Coronary artery (tissue), 2 donors: ENCODE results near the gene FCGR2B.
"Not testable (repeated sequence)": the region's sequence is repeated elsewhere in the genome, so short reads cannot be mapped to it uniquely, and the experiment has no call there.

Experiments used
- DNase-seq: peaks from one replicate; pipeline ENCODE4 v3.0.0-alpha.2; 2017; ENCODE audit warnings: low spot score
- H3K27ac ChIP-seq, 2 donors: fragments of 200-600 bp; sonication (generic); one replicate each; pipeline ENCODE4 v1.5.1; 2016 to 2019
- H3K4me3 ChIP-seq: fragments of 200-600 bp; sonication (generic); 2 replicates; pipeline ENCODE4 v1.5.1; 2016; ENCODE audit warnings: mild to moderate bottlenecking, moderate library complexity
- TF ChIP-seq, protein P1 (sequence below): fragments of 200-600 bp; sonication (generic); IDR thresholded peaks from one replicate; pipeline ENCODE4 v1.5.1; 2019; ENCODE audit warnings: antibody characterized with exemption

FCGR2B gene

DNA sequence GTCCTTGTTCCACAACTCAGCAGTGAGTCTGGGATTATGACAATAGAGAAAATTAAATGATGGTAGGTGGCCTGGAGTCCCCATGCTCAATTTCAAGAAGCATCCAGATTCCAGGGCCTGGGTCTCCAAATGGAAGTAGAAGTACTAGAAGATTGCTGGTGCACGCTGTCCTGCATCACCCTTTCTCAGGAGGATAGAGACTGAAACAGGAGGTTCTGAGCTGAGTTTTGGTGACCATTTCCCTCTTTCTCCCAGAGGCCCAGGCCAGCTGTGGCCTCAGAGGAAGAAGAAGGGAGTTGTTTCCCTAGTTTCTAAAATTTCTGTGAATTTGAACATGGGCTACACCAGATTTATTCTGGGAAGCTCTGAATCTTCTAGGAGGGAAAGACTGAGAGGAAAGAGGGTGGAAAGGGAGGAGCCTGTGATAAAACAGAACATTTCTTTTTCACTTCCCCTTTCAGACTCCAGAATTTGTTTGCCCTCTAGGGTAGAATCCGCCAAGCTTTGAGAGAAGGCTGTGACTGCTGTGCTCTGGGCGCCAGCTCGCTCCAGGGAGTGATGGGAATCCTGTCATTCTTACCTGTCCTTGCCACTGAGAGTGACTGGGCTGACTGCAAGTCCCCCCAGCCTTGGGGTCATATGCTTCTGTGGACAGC lies at the start of gene FCGR2B:
Gene FCGR2B (plus strand): TSS at position 460 of the 656 bp plus-strand sequence. CDS start 99 bp downstream, at position 559.
- H3K27ac ChIP-seq, DNase-seq, H3K4me3 ChIP-seq: not testable (repeated sequence)

DNA sequence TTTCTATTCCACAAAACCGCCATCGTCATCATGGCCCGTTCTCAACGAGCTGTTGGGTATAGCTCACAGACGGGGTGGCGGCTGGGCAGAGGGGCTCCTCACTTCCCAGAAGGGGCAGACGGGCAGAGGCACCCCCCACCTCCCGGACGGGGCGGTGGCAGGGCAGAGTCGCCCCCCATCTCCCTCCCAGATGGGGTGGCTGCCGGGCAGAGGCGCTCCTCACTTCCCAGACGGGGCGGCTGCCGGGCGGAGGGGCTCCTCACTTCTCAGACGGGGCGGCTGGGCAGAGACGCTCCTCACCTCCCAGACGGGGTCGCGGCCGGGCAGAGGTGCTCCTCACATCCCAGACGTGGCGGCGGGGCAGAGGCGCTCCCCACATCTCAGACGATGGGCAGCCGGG lies 46.5 kb upstream of the FCGR2B start:
- not testable (repeated sequence) for H3K4me3 ChIP-seq, DNase-seq, H3K27ac ChIP-seq

DNA sequence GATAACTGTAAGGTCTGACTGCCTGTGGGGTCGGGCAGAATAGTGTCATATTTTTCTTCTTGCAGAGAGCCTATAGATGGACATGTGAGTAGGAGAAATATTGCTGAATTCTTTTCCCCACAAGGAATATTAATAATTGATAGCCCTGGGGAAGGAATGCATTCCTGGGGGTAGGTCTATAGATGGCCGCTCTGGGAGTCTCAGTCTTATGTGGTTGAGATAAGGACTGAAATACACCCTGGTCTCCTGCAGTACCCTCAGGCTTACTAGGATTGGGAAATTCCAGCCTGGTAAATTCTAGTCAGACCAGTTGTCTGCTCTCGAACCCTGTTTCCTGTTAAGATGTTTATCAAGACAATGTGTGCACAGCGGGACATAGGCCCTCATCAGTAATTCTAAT lies 44.4 kb upstream of the FCGR2B start:
- not testable (repeated sequence) for DNase-seq, H3K27ac ChIP-seq, H3K4me3 ChIP-seq

DNA sequence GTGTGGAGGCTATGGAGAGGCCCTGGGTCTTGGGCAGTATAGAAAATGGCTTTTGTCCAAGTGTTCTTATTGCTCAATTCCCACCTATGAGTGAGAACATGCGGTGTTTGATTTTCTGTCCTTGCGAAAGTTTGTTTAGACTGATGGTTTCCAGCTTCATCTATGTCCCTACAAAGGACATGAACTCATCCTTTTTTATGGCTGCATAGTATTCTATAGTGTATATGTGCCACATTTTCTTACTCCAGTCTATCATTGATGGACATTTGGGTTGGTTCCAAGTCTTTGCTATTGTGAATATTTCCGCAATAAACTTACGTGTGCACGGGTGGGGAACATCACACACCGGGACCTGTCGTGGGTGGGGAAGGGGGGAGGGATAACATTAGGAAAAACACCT lies 42.5 kb upstream of the FCGR2B start:
- not testable (repeated sequence) for H3K4me3 ChIP-seq, DNase-seq, H3K27ac ChIP-seq

DNA sequence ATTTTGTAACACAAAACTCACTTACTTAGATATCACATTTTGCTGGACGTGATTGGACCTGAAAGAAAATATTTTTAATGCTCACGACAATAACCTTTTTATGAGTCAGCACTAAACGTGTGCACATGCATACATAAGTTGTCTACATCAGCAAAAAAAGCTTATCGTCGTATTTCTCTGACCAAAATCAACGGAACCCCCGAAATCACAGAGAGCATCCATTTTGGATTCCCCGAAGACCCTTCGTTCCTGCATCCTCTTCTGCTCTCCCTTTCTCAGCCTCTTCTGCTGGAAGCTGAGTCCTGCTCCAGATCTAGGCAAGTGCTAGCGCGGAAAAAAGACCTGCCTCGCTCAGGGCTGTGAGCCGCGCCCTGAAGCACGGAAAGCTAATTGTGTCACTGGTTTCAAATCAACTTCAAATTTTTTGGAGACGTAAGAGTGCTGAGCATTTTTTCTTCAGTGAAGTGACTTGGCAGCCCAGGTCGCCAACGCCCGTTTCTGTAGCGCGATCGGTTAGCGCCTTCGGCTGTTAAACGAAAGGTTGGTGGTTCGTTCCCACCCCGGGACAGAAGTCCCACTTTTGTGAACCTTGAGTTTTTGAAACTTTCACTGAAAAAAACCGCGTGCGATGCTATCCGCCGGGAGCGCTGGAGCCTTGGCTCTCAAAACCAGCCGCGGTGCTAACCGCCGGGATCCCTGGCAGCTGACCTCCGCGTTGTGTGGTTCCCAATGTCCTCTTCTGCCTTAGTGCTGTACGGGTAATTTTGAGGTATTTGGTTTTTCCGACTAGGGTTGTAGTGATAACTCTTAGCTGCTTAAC lies 41.6 kb upstream of the FCGR2B start:
- peak overlapping the region; percentile 52 for H3K4me3 ChIP-seq
- H3K27ac ChIP-seq: not testable (repeated sequence)
- peak; percentile 77 for DNase-seq

DNA sequence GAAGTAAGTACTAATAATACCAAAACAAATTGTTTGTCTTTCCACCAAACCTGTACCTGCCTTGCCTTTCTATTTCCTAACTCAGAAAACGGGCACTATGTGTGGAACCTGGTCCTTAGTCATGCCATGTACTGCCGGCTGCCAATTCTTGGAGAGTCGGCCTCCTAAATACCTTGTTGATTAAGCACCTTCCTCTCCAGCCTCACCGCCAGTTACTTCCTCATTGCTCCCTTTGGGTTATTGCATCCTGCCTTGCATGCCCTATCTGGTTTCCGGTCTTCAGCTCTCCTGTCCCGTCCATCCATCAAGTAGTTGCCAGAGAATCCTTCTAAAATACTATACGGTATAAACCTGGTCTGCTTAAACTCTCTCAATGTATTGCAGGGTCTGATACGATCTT lies 40.9 kb upstream of the FCGR2B start:
- DNase-seq, H3K27ac ChIP-seq: not testable (repeated sequence)
- H3K4me3 ChIP-seq: peak overlapping the region; percentile 52

DNA sequence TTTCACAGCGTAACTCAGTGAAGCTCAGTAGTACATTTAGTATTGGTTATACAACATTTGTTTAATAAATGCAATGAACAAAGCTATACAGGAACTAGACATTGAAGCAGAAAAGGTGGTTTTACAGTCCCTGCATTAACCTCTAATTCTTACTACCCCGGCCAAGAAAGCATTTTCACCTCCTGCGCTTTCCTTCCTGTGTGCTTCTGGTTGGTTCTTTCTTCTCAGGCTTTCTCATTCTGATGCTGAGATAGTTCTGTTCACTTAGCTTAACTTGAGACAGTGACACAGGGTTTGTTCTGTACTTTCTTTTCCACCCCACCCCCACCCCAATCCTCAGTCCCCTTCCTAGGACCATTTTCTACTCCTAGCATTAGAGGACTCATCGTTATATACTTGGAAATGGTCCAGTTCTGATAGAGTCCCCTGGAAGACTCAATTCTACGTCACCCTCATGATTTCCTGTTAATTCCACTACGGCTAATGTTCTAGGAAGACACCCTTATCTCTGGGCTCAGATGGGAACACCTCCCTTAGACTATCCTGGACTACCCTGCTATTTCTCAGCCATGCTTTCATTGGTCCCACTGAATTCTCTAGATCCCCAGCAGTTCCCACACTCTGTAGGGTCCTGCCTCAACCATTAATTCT lies 39.4 kb upstream of the FCGR2B start:
- DNase-seq, H3K27ac ChIP-seq, H3K4me3 ChIP-seq: not testable (repeated sequence)

DNA sequence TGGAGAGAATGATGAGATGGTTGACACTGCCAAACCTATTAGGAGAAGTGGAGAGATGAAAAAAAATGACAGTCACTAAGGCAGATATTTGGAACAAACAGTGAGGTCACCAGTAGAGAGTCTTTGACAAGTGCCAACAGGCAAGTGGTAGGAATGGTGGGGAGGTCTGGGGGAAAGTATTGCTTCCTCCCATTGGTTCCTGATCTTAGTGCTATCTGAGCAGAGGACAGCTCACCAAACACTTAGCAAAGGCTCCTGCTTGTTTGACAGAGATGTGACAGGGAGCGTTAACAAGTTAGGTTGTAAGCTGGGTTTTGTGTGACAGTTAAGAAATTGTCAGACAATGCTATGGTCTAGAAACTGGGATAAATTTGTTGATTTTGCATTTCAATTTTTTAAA lies 38.3 kb upstream of the FCGR2B start:
- DNase-seq, H3K27ac ChIP-seq, H3K4me3 ChIP-seq: not testable (repeated sequence)

DNA sequence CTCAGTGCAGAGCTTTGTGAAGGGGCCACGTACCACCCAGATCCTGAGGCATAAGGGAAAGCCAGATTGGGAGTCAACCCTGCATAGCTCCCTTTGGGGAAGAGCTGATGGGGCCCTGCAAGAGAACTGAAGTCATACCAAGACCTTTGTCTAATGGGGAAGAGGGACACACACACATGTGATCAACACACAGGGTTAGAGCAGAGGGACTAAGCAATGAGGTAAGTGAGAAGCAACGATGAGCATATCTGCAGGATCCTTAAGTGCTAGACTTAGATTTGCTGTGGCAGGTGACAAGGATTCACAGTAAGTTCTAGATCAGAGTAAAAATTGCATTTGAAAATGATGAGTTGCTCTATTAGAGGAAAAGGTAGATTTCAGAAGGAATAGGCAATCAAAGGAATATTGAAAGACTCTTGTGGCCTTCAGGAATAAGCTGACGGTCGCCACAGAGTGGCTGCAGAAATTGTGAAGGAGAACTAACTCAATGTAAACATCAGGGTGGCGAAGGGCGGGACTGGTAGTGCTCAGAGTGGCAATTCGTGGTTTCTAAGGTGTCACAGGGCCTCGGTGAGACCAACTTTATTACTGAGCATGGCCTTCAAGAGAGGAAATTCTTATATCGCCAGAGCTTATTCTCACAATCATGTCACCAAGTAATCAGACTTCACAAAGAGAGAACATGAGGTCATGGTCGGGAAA lies 36.3 kb upstream of the FCGR2B start:
- not testable (repeated sequence) for H3K27ac ChIP-seq, H3K4me3 ChIP-seq, DNase-seq

DNA sequence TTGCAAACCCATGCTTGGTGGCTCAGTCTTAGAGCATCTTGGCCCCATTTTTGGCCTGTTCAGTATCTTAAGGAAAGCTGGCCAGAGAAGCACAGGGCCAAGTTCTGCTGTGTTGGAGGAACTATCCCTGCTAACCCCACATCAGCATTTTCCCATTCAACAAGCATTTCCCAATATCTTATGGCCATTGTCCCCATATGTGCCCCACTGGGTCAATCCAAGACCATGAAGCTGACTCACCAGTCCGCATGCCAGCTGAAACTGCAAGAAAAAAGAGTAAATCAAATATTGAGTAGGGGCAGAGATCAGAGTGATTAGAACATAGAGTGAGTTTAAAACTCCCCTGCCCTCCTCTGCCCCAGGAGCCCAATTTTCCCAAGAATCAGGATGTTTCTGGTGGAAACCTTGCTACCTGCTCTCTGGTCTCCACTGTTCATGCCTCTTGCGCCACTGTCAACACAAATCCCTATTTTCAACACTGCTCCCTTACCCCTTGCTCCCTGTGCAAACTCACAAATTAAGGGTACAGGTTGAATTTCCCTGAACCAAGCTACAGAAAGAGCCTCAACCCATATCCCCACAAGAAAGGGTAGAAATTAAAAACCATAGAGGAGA lies 32.7 kb upstream of the FCGR2B start:
- H3K4me3 ChIP-seq, DNase-seq, H3K27ac ChIP-seq: not testable (repeated sequence)

DNA sequence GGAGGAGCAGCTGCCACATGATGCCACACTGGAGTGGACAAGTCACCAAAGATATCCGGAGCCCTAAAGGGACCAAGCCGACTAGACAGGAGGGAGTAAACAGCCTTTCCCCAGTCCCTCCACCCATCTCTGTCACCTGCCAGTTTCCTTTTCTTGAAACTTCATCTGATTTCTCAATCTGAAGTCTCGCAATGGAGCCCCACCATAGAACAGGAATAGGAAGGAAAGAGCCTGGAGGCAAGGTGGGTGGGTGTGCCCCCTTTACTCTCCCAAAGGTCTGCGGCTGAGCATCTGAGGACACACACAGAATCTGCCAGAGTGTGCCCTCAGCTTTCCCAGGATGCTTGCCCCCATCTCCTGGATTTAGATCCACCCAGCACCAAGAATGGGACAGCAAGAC lies 31.9 kb upstream of the FCGR2B start, which contains the start of gene FCGR3B:
Gene FCGR3B (minus strand): TSS at position 101 of the 400 bp plus-strand sequence. CDS start 82 bp downstream, at position 19.
- DNase-seq: no peak
- Histone ChIP-seq H3K4me3 (no peak within 1 kb of the TSS), H3K27ac (no peak within 1 kb of the TSS)
- TF ChIP-seq, protein P1, sequence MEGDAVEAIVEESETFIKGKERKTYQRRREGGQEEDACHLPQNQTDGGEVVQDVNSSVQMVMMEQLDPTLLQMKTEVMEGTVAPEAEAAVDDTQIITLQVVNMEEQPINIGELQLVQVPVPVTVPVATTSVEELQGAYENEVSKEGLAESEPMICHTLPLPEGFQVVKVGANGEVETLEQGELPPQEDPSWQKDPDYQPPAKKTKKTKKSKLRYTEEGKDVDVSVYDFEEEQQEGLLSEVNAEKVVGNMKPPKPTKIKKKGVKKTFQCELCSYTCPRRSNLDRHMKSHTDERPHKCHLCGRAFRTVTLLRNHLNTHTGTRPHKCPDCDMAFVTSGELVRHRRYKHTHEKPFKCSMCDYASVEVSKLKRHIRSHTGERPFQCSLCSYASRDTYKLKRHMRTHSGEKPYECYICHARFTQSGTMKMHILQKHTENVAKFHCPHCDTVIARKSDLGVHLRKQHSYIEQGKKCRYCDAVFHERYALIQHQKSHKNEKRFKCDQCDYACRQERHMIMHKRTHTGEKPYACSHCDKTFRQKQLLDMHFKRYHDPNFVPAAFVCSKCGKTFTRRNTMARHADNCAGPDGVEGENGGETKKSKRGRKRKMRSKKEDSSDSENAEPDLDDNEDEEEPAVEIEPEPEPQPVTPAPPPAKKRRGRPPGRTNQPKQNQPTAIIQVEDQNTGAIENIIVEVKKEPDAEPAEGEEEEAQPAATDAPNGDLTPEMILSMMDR: no peak

DNA sequence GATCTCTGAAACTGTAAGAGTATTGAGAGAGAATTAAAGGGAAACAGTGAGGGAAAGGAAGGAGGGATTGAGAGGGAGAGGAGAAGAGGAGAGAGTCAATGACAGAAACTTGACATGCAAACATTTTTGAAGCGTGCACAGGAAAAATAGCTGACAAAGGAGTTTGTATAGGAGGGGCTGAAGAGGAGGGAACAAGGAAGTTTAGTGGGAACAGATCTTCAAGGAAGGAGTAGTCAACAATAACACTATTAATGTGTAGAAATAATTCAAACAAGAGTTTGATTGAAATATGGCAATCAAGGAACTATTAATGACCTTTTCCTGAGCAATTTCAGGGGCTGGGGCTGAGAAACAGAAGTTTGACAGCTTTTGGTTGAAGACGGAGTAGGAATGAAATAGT lies 27.9 kb upstream of the FCGR2B start:
- H3K4me3 ChIP-seq, DNase-seq: not testable (repeated sequence)
- H3K27ac ChIP-seq: peak overlapping the region in 1 of 2 donors; percentile 32

DNA sequence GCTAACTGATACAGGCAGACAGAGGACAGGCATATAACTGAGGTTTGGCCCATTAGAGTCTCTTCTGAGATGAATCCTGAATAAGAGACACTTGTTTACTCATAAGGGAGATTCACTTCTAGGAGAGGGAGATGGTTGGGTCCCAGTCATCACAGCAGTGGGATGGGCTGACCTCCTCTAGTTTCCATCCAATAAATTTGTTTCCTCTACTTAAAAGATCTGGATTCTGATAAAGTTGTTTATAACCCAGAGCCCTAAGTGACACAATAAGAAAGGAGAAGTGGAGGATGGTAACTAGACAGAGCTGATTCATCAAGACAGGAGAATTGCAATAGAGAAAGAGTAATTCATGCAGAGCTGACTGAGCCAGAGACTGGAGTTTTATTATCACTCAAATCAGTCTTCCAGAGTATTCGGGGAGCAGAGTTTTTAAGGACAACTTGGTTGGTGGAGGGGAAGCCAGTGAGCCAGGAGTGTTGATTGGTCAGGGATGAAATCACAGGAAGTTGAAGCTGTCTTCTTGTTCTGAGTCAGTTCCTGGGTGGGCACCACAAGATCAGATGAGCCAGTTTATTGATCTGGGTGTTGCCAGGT lies 26.7 kb upstream of the FCGR2B start:
- not testable (repeated sequence) for H3K27ac ChIP-seq, H3K4me3 ChIP-seq, DNase-seq

DNA sequence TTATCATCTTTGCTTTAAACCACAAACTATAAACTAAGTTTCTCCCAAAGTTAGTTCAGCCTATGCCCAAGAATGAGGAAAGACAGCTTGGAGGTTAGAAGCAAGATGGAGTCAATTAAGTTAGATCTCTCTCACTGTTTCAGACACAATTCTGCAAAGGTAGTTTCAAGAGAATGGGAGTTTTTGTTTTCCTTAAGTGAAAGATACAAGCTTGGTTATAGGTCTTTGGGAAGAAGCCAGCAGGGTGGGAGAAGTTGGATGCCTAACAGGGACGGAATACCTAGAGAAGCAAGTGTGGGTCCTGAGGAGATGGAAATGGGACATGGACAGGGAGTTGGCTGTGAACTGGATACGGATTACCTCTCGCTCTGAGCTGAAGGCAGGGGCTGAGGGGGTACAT lies 26.0 kb upstream of the FCGR2B start:
- H3K27ac ChIP-seq: peak overlapping the region in 1 of 2 donors; percentile 37

DNA sequence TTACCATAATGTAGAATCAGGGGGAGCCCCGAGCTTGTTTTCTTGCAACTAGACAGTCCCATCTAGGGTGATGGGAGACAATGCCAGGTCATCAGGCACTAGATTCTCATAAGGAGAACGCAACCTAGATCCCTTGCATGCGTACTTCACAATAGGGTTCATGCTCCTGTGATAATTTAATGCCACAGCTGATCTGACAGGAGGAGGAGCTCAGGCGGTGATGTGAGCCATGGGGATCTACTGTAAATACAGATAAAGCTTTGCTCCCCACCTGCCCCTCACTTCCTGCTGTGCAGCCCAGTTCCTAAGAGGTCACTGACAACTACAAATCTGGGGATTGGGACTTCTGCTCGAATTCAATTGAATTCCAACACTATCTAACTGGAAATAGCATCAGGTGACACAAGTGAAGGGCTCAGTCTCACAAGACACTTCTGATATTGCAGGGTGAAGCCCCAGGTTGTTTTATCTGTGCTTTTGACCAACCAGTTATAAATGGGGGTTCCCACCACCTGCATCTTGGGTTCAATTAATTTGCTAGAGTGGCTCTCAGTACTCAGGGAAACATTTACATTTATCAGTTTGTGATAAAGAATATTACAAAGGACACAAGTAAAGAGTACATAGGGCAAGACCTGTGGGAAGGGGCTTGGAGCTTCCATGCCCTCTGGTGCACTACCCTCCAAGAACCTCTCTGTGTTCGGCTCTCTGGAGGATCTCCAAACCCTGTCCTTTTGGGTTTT lies 24.5 kb upstream of the FCGR2B start:
- not testable (repeated sequence) for DNase-seq, H3K27ac ChIP-seq, H3K4me3 ChIP-seq

More for the DNA sequence above, 26.0 kb upstream of the FCGR2B start:
- not testable (repeated sequence) for DNase-seq, H3K4me3 ChIP-seq

DNA sequence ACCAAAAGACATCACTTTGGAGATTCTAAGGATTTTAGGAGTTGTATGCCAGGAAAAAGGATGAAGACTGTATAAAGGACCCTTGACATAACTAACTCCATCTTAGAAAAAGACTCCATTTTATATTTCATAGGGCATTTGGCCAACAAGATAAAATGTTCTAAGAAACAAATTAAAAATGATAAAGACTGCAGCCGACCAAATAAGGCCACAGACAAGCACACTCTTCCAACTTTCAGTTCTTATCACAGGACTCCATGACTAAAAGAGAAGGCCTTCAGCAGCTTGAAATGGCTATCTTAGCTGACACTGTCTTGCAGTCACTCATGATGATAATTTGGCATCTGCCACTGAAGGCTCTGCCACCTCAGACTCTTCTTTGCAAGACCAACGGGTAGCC lies 23.7 kb upstream of the FCGR2B start:
- DNase-seq, H3K4me3 ChIP-seq: not testable (repeated sequence)

More for the DNA sequence above, 23.7 kb upstream of the FCGR2B start:
- not testable (repeated sequence) for H3K27ac ChIP-seq
